Fibroblast of skin of left quadriceps (primary cell): ENCODE measurements around the gene NHLH1.

ENCODE experiments used
- DNase-seq, 2 experiments: peaks; one replicate each; pipeline ENCODE4 v3.0.0-alpha.2; 2013; ENCODE audit warnings: low read depth in 2 of 2

Gene NHLH1

GRCh38 chr1:160411271-160412027 lies 44.6 kb downstream of the NHLH1 start:
- DNase-seq = no peak

- DNase-seq = no peak
Observed at GRCh38 chr1:160412028-160412362, 45.1 kb downstream of the NHLH1 start.

GRCh38 chr1:160413716-160414115 lies 46.8 kb downstream of the NHLH1 start:
- no peak for DNase-seq

- no peak for DNase-seq
Observed at GRCh38 chr1:160414881-160415280, 48.0 kb downstream of the NHLH1 start.

- no peak for DNase-seq
Observed at GRCh38 chr1:160415696-160416290, 48.9 kb downstream of the NHLH1 start.

- no peak for DNase-seq
Observed at GRCh38 chr1:160416369-160416768, 49.5 kb downstream of the NHLH1 start.

GRCh38 chr1:160418483-160418882 lies 51.6 kb downstream of the NHLH1 start:
- DNase-seq = no peak

GRCh38 chr1:160419150-160419837 lies 52.4 kb downstream of the NHLH1 start:
- DNase-seq = no peak

GRCh38 chr1:160419838-160420169 lies 52.9 kb downstream of the NHLH1 start:
- DNase-seq = no peak

- no peak for DNase-seq
Observed at GRCh38 chr1:160420881-160421842, 54.3 kb downstream of the NHLH1 start.

- DNase-seq = no peak
Observed at GRCh38 chr1:160421881-160422280, 55.0 kb downstream of the NHLH1 start.
